Measurements from ENCODE around the gene ECE2. TPM values are rescaled to one million over a fixed set of nuclear protein-coding genes. Genes with fewer than 3 reads are reported as not detected.

Gene ECE2
- total RNA-seq, 4 donors from 2014 or later = not detected

DNA sequence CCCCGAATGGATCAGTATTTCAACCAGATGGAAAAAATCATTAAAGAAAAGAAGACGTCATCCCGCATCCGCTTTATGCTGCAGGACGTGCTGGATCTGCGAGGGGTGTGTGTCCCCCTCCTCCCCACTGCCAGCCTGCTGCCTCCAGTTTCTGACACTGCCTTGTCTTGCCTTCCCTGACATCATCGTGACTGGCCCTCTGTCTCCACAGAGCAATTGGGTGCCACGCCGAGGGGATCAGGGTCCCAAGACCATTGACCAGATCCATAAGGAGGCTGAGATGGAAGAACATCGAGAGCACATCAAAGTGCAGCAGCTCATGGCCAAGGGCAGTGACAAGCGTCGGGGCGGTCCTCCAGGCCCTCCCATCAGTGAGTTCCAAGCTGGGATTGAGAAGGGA is 49.4 kb downstream of the ECE2 start:
- TF ChIP-seq POLR2A (IDR thresholded peaks at IDR 0.05) (no peak), EP300 (IDR thresholded peaks at IDR 0.05) (no peak)
- TF ChIP-seq, protein P1, sequence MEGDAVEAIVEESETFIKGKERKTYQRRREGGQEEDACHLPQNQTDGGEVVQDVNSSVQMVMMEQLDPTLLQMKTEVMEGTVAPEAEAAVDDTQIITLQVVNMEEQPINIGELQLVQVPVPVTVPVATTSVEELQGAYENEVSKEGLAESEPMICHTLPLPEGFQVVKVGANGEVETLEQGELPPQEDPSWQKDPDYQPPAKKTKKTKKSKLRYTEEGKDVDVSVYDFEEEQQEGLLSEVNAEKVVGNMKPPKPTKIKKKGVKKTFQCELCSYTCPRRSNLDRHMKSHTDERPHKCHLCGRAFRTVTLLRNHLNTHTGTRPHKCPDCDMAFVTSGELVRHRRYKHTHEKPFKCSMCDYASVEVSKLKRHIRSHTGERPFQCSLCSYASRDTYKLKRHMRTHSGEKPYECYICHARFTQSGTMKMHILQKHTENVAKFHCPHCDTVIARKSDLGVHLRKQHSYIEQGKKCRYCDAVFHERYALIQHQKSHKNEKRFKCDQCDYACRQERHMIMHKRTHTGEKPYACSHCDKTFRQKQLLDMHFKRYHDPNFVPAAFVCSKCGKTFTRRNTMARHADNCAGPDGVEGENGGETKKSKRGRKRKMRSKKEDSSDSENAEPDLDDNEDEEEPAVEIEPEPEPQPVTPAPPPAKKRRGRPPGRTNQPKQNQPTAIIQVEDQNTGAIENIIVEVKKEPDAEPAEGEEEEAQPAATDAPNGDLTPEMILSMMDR (IDR thresholded peaks at IDR 0.05) = no peak
- H3K27me3 ChIP-seq = no peaks in the 10 kb centered on the region
- H3K9me3 ChIP-seq = no peaks in the 10 kb centered on the region
- H3K4me1 ChIP-seq = peaks cover 0 to 31% (median 7%) of the 10 kb centered on the region in 4 donors
- H3K36me3 ChIP-seq = peaks cover 19 to 100% (median 74%) of the 10 kb centered on the region in 3 donors
- 90 to 92% methylated on average over 13 of the region's 13 CpGs for WGBS, 2 donors
- no peak overlapping the region for H3K4me3 ChIP-seq
- peak overlapping the region in 1 of 4 donors; percentile 20 for H3K27ac ChIP-seq
- DNase-seq (ENCODE audit: low spot score in 2 of 2) = no peak

DNA sequence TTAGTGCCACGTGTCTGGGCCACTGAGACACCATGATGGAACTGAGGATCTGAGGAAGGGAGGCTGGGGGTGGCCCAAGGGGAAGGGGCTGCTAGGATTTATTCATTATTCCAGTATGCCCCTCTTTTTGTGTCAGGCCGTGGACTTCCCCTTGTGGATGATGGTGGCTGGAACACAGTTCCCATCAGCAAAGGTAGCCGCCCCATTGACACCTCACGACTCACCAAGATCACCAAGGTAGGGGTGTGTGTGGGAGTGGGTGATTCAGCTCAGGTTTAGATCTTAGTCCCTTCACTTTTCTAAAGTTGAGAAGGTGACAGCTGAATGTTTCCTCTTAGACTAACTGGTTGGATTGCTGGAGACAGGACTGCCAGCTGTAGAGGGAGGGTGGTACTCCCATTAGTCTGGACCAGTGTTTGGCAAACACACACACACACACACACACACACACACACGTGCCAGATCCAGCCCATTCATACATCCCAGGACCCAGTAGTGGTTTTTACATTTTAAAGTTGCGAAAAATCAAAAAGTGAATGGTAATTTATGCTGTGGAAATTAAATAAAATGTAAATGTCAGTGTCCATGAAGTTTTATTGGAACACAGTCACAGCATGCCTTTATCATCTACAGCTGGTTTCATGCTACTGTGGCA is 50.0 kb downstream of the ECE2 start:
- H3K27ac ChIP-seq = peak overlapping the region in 1 of 4 donors; percentile 2

DNA sequence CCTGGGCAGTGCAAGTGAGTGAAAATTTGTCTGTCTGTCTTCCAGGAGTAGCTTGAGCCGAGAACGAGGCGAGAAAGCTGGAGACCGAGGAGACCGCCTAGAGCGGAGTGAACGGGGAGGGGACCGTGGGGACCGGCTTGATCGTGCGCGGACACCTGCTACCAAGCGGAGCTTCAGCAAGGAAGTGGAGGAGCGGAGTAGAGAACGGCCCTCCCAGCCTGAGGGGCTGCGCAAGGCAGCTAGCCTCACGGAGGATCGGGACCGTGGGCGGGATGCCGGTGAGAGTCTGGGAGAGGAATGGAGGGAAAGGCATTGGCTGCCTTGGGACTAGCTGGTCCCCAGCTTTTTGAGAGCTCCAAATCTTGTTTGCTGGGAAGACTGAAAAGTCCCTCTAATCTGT is 51.3 kb downstream of the ECE2 start:
- peaks cover 0 to 12% (median 0%) of the 10 kb centered on the region in 4 donors for H3K4me1 ChIP-seq
- 90 to 92% methylated on average over 21 of the region's 21 CpGs for WGBS, 2 donors
- TF ChIP-seq POLR2A (IDR thresholded peaks at IDR 0.05) = no peak
- TF ChIP-seq, protein P1 (IDR thresholded peaks at IDR 0.05) = no peak
- no peak for TF ChIP-seq EP300 (IDR thresholded peaks at IDR 0.05)
- no peak overlapping the region for H3K27ac ChIP-seq
- no peaks in the 10 kb centered on the region for H3K27me3 ChIP-seq
- H3K9me3 ChIP-seq = no peaks in the 10 kb centered on the region
- no peak for DNase-seq (ENCODE audit: low spot score in 2 of 2)
- H3K36me3 ChIP-seq = peaks cover 12 to 100% (median 74%) of the 10 kb centered on the region in 3 donors
- no peak overlapping the region for H3K4me3 ChIP-seq

More for the DNA sequence above, 50.0 kb downstream of the ECE2 start:
- peaks cover 19 to 100% (median 75%) of the 10 kb centered on the region in 3 donors for H3K36me3 ChIP-seq
- no peak overlapping the region for H3K4me3 ChIP-seq
- no peaks in the 10 kb centered on the region for H3K27me3 ChIP-seq
- peaks cover 0 to 25% (median 2%) of the 10 kb centered on the region in 4 donors for H3K4me1 ChIP-seq
- DNase-seq (ENCODE audit: low spot score in 2 of 2) = no peak
- H3K9me3 ChIP-seq = no peaks in the 10 kb centered on the region
- 83 to 84% methylated on average over 6 of the region's 6 CpGs for WGBS, 2 donors
- TF ChIP-seq EP300 (IDR thresholded peaks at IDR 0.05) (no peak), POLR2A (IDR thresholded peaks at IDR 0.05) (no peak)
- TF ChIP-seq, protein P1 (IDR thresholded peaks at IDR 0.05) = no peak

DNA sequence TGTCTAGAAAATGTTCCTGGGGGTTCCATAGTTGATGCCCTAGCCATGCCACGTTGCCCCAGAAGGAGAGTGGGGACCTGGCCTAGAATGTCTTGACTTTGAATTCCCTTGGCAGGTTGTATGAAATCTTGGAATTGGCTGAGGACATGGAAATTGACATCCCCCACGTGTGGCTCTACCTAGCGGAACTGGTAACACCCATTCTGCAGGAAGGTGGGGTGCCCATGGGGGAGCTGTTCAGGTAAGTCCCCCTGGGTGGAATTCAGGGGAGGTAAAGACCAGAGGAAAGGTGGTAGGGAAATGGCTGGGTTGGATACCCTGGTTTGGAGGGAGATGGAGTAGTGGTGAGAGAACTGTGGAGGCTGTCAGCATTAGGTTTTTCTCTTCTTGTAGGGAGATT is 52.7 kb downstream of the ECE2 start:
- Histone ChIP-seq H3K4me1 (peaks cover 0 to 7% (median 0%) of the 10 kb centered on the region in 4 donors), H3K4me3 (no peak overlapping the region), H3K27me3 (no peaks in the 10 kb centered on the region), H3K27ac (no peak overlapping the region), H3K36me3 (peaks cover 7 to 100% (median 74%) of the 10 kb centered on the region in 3 donors), H3K9me3 (no peaks in the 10 kb centered on the region)
- 46 to 64% methylated on average over 3 of the region's 3 CpGs for WGBS, 2 donors
- DNase-seq (ENCODE audit: low spot score in 2 of 2) = no peak
- TF ChIP-seq, protein P1 (IDR thresholded peaks at IDR 0.05) = no peak
- TF ChIP-seq POLR2A (IDR thresholded peaks at IDR 0.05) (no peak), EP300 (IDR thresholded peaks at IDR 0.05) (no peak)

DNA sequence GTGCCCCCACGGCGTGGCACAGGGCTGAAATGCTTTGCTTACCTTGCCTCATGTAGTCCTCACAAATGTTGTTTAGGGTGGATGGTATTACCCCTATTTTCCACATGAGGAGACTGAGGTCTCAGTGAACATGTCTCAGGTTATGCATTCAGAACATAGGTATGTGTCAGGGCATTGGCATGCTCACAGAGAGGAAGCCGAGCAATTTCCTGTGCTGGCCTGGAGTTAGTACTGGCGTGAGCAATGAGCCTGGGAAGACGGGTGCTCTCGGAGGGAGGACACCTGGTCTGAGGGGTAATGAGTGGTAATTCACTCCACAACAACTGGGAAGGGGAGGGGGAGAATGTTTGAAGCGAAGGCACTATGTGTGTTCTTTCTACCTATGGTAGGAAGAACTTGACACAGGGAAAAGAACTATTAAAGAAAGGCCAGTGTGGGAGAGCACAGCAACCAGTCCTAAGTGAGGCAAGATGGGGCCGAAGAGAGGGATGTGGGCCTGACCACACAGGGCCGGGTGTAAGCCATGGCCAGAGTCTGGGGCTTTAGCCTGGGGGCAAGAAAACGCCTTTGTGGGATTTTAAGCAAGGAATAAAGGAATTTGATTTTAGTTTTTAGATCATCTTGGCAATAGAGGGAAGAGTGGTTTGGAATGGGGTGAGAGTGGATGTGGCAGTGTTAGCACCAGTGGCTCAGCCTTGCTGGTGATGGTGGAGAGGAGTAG is 56.7 kb downstream of the ECE2 start:
- Histone ChIP-seq H3K4me3 (no peak overlapping the region), H3K27ac (peak overlapping the region in 2 of 4 donors; percentile 52 to 97), H3K9me3 (no peaks in the 10 kb centered on the region), H3K27me3 (no peaks in the 10 kb centered on the region), H3K4me1 (peaks cover 0 to 11% (median 7%) of the 10 kb centered on the region in 4 donors), H3K36me3 (peaks cover 0 to 77% (median 45%) of the 10 kb centered on the region in 3 donors)
- TF ChIP-seq, protein P1 (IDR thresholded peaks at IDR 0.05) = no peak
- TF ChIP-seq POLR2A (IDR thresholded peaks at IDR 0.05) (no peak), EP300 (IDR thresholded peaks at IDR 0.05) (peak in 1 of 2 donors; percentile 11)
- 78 to 80% methylated on average over 10 of the region's 10 CpGs for WGBS, 2 donors
- no peak for DNase-seq (ENCODE audit: low spot score in 2 of 2)

Measured in tibial nerve (tissue), 4 donors.